Testis (tissue), 3 donors: ENCODE results near the gene MAP1LC3A. TPM values are rescaled to one million over a fixed set of nuclear protein-coding genes. Genes with fewer than 3 reads are reported as not detected.
"Not testable (repeated sequence)": the region's sequence is repeated elsewhere in the genome, so short reads cannot be mapped to it uniquely, and the experiment has no call there.

Experiments used
- DNase-seq: peaks from one replicate; pipeline ENCODE4 v3.0.0-alpha.2; 2019
- H3K27ac ChIP-seq, 2 donors: fragments of 200-600 bp; sonication (generic); one replicate each; pipeline ENCODE4 v1.5.1; 2019
- H3K27me3 ChIP-seq: fragments of 200-600 bp; sonication (generic); one replicate; pipeline ENCODE4 v1.5.1; 2019
- H3K36me3 ChIP-seq: fragments of 200-600 bp; sonication (generic); one replicate; pipeline ENCODE4 v1.5.1; 2017; ENCODE audit warnings: low read depth; ENCODE audit errors: missing control alignments
- H3K4me1 ChIP-seq: fragments of 200-600 bp; sonication (generic); one replicate; pipeline ENCODE4 v1.5.1; 2019
- H3K4me3 ChIP-seq, 2 donors: fragments of 200-600 bp; sonication (generic); one replicate each; pipeline ENCODE4 v1.5.1; 2017 to 2019
- H3K9me3 ChIP-seq: fragments of 200-600 bp; sonication (generic); one replicate; pipeline ENCODE4 v1.5.1; 2017
- POLR2A ChIP-seq: fragments of 450-650 bp; IDR thresholded peaks from one replicate; pipeline ENCODE4 v1.6.1; 2017; ENCODE audit warnings: antibody characterized with exemption, mild to moderate bottlenecking, moderate library complexity
- WGBS, 2 donors: methylation state at CpG; one replicate each; pipeline ENCODE4 v1.1.5; 2018; 5-methylcytosine and 5-hydroxymethylcytosine counted together
- intact Hi-C: fragments of 100-400 bp; cut with DNase I; formaldehyde crosslinking; loops from one replicate; pipeline ENCODE4 v1.15.1; 2023; ENCODE audit warnings: low total_unique reads
- polyA plus RNA-seq: library from polyadenylated mRNA; stranded (reverse); fragments of 350-450 nt; fragmentation: Illumina TruSeq; extraction: RNeasy Lipid Tissue Mini Kit (QIAGEN cat#74804); gene quantifications from one replicate; pipeline ENCODE4 v1.2.3, GENCODE V29; 2014; ENCODE audit warnings: low read depth, low replicate concordance; ENCODE audit not compliant: insufficient read depth
- total RNA-seq, 2 donors: library from RNA; depleted of rRNA; stranded (reverse); fragments of >200 nt; gene quantifications; one replicate each; pipeline ENCODE4 v1.2.3, GENCODE V29; 2016
- TF ChIP-seq, protein P1 (sequence below), 3 experiments: fragments of 450-650 bp in 2 of 3; fragments of 200-600 bp in 1 of 3; sonication (generic) in 1 of 3; IDR thresholded peaks; one replicate each; pipeline ENCODE4 v1.5.1; 2016 to 2019; ENCODE audit warnings: antibody characterized with exemption in 3 of 3, mild to moderate bottlenecking in 2 of 3, moderate library complexity in 1 of 3

Gene MAP1LC3A
- total and polyA plus RNA-seq, 3 donors from 2014 or later, result 62.9 to 104 (median 100.0) TPM

DNA sequence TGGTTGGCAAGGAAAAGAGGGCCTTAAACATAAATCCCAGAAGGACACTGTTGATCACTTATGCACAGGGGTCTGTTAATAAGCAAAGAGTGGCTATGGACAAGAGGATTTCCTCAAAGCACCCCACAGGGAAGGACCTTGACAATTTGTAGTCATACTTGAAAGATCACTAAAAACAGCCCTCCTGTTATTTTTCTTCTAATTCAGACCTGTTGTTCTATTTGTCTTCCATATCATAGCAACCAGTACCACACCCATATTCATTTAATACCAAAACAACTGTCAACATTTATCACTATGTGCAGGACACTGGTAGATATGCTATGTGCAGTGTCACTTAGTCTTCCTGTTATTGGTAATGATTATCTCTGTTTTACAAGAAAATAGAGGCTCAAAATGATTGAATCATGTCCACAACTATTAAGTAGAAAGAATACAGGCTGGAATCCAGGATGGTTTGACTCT, 45.5 kb upstream of the MAP1LC3A start:
- Histone ChIP-seq H3K36me3 (no peaks in the 10 kb centered on the region), H3K4me1 (no peaks in the 10 kb centered on the region), H3K4me3 (no peak overlapping the region), H3K9me3 (no peaks in the 10 kb centered on the region), H3K27ac (no peak overlapping the region), H3K27me3 (no peaks in the 10 kb centered on the region)
- no peak for DNase-seq
- TF ChIP-seq POLR2A, result no peak
- TF ChIP-seq, protein P1, sequence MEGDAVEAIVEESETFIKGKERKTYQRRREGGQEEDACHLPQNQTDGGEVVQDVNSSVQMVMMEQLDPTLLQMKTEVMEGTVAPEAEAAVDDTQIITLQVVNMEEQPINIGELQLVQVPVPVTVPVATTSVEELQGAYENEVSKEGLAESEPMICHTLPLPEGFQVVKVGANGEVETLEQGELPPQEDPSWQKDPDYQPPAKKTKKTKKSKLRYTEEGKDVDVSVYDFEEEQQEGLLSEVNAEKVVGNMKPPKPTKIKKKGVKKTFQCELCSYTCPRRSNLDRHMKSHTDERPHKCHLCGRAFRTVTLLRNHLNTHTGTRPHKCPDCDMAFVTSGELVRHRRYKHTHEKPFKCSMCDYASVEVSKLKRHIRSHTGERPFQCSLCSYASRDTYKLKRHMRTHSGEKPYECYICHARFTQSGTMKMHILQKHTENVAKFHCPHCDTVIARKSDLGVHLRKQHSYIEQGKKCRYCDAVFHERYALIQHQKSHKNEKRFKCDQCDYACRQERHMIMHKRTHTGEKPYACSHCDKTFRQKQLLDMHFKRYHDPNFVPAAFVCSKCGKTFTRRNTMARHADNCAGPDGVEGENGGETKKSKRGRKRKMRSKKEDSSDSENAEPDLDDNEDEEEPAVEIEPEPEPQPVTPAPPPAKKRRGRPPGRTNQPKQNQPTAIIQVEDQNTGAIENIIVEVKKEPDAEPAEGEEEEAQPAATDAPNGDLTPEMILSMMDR (IDR thresholded peaks at IDR 0.05), result no peak
- intact Hi-C loops, result no loop called here

DNA sequence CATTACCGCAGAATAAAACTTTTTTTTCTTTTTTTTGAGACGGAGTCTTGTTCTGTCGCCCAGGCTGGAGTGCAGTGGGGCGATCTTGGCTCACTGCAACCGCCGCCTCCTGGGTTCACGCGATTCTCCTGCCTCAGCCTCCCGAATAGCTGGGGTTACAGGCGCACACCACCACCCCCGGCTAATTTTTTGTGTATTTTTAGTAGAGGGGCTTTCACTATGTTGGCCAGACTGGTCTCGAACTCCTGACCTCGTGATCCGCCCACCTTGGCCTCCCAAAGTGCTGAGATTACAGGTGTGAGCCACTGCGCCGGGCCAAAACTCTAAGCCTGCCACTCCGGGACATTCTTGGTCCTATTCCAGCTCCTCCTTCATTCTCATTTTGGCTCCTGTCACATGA, 44.5 kb upstream of the MAP1LC3A start:
- not testable (repeated sequence) for H3K27me3 ChIP-seq

DNA sequence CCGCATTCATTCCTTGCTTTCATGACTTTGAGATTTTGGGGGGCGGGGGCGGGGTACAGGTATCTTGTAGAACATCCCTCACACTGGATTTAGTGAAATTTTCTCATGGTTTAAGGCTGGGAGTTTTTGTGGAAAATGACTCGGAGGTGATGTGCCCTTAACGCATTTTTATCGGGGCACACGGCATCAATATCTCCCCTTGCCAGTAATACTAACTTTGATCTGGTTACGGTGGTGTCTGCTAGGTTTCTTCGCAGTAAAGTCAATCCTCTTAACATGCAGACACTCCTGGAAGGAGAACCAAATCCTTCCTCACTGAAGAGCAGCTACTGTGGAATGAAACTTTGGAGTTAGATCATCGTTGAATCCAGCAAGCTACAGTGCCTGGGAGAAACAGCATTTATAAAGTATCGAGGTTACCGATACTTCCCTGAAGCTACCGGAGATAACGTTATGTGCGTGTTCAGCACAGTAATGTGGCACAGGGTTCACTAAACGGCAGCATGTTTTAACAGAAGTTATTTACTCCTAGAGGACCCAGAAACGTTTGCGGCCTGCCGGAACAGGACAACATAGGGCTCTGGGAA, 43.5 kb upstream of the MAP1LC3A start:
- Histone ChIP-seq H3K9me3 (no peaks in the 10 kb centered on the region), H3K36me3 (no peaks in the 10 kb centered on the region), H3K27me3 (no peaks in the 10 kb centered on the region), H3K4me3 (peak overlapping the region; percentile 77 to 84), H3K27ac (peak overlapping the region; percentile 95 to 97), H3K4me1 (no peaks in the 10 kb centered on the region)
- TF ChIP-seq, protein P1 (IDR thresholded peaks at IDR 0.05), result no peak
- no peak for TF ChIP-seq POLR2A
- whole genome bisulfite sequencing, 2 donors, result 18% methylated on average over 19 of the region's 19 CpGs
- intact Hi-C loops, result no loop called here
- DNase-seq, result no peak

More for the DNA sequence above, 44.5 kb upstream of the MAP1LC3A start:
- H3K27ac ChIP-seq, H3K4me3 ChIP-seq, H3K4me1 ChIP-seq, DNase-seq, intact Hi-C loops, H3K9me3 ChIP-seq, H3K36me3 ChIP-seq: not testable (repeated sequence)
- 84 to 89% methylated on average over 17 of the region's 17 CpGs for WGBS, 2 donors

DNA sequence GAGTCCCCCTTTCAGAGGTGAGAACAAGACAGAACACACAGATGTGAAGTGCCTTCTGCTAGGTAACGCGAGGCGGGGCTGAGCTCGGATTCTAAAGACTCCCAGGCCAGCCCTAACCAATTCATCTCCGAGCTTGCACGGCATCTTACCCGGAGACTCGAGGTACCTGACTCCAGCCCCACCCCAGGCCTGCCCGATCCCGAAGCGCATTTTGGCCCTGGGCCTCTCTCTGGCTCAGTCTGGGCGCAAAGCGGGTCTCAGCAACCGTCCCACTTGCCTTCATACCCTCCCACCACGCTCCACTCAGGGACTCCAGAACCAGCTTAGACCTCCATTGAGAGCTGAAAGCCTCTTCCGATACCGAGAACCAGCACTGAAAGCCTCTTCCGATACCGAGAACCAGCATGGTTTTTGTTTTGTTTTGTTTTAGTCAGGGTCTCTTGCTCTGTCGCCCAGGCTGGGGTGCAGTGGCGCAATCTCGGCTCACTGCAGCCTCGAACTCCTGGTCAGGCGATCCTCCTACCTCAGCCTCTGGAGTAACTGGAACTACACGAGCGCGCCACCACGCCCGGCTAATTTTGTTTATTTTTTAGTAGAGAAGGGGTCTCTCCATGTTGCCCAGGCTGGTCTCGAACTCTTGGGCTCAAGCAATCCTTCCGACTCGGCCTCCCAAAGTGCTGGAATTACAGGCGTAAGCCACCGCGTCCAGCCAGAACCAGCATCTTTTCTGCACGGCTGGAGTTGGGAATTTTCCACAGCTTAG, 42.9 kb upstream of the MAP1LC3A start:
- Histone ChIP-seq H3K27ac (peak overlapping the region; percentile 95 to 97), H3K27me3 (no peaks in the 10 kb centered on the region), H3K4me1 (no peaks in the 10 kb centered on the region), H3K9me3 (no peaks in the 10 kb centered on the region), H3K4me3 (peak overlapping the region; percentile 77 to 84), H3K36me3 (no peaks in the 10 kb centered on the region)
- intact Hi-C loops, result no loop called here
- WGBS, 2 donors, result 1 to 3% methylated on average over 30 to 36 of the region's 36 CpGs
- peak; percentile 82 for DNase-seq
- TF ChIP-seq, protein P1 (IDR thresholded peaks at IDR 0.05), result no peak
- TF ChIP-seq POLR2A, result no peak

DNA sequence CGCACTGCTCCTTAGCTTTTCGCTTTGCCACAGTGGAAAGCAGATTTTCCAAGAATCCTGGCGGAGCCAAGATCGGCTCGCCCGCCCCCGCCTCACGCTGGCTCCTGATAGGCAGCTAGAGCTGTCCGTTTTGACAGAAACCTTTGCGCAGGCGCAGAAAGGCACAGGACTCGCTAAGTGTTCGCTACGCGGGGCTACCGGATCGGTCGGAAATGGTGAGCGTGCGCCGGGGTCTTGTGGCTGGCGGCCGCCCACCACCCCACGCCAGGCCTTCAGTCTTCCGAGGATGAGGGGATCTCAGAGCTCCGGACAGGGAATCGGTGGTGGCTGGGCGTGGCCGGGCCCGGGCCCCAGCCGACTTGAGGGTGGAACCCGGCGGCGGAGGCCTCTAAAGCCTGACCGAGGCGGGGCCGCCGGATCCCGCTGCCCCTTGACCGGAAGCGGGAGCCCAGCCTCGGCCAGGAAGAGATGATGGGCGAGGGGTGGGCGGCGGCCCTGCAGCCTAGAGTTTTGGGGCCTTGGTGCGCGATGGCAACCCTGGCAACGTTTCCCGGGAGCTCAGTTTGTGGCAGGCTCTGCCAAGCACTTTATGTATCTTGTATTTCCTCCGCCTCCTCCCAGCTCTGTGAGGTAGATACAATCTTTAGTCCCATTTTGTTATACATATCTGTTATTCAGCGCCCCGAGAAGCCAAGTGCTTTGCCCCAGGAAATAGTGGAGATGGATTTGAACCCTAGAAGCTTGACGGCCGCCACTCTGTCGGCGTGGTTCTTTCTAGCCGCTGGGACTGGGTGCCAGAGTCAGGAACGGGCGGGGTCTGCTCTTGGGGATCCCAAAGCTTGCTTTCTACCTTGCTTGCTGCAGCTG, 42.0 kb upstream of the MAP1LC3A start, which contains the start of gene DYNLRB1:
Gene DYNLRB1, plus strand, starts transcription at position 176 of the 867 bp plus-strand sequence. Its CDS starts 37 bp downstream, at position 213.
- intact Hi-C loops, result no loop called here
- DNase-seq, result peak; percentile 97
- Histone ChIP-seq H3K27ac (peak within 1 kb of the TSS; percentile 95 to 97), H3K4me1 (no peaks in the 10 kb centered on the region), H3K4me3 (peak within 1 kb of the TSS; percentile 77 to 84), H3K36me3 (no peaks in the 10 kb centered on the region), H3K9me3 (no peaks in the 10 kb centered on the region), H3K27me3 (no peaks in the 10 kb centered on the region)
- WGBS, 2 donors, result 0% methylated on average over 13 to 43 of the region's 59 CpGs
- peak; percentile 74 for TF ChIP-seq POLR2A
- TF ChIP-seq, protein P1 (IDR thresholded peaks at IDR 0.05), result peak in 1 of 3 experiments; percentile 20
